Effector memory CD4-positive, alpha-beta T cell (primary cell): ENCODE results near the gene AHNAK.

Experiments
- DNase-seq, 3 donors: peaks; one replicate each; pipeline ENCODE4 v3.0.0-alpha.2; 2020
- H3K27ac ChIP-seq: 2 replicates; pipeline ENCODE4 v1.7.0; 2013; ENCODE audit warnings: mild to moderate bottlenecking, low read length, moderate library complexity; ENCODE audit not compliant: insufficient read depth, poor library complexity, severe bottlenecking
- H3K27me3 ChIP-seq: replicated peaks from 2 replicates; pipeline ENCODE4 v1.7.0; 2013; ENCODE audit warnings: mild to moderate bottlenecking, low read length; ENCODE audit not compliant: insufficient read depth, control insufficient read depth, poor library complexity, severe bottlenecking
- H3K36me3 ChIP-seq: 2 replicates; pipeline ENCODE4 v1.7.0; 2013; ENCODE audit warnings: mild to moderate bottlenecking, low read length, moderate library complexity; ENCODE audit not compliant: control insufficient read depth, insufficient read depth
- H3K4me1 ChIP-seq: 2 replicates; pipeline ENCODE4 v1.7.0; 2013; ENCODE audit warnings: low read length, mild to moderate bottlenecking; ENCODE audit not compliant: control insufficient read depth, insufficient read depth, poor library complexity, severe bottlenecking
- H3K4me3 ChIP-seq: 2 replicates; pipeline ENCODE4 v1.7.0; 2013; ENCODE audit warnings: low read length, low read depth, mild to moderate bottlenecking; ENCODE audit not compliant: insufficient read depth, poor library complexity, severe bottlenecking
- H3K9me3 ChIP-seq: 2 replicates; pipeline ENCODE4 v1.7.0; 2013; ENCODE audit warnings: mild to moderate bottlenecking, low read length, moderate library complexity; ENCODE audit not compliant: control insufficient read depth

Gene AHNAK

DNA sequence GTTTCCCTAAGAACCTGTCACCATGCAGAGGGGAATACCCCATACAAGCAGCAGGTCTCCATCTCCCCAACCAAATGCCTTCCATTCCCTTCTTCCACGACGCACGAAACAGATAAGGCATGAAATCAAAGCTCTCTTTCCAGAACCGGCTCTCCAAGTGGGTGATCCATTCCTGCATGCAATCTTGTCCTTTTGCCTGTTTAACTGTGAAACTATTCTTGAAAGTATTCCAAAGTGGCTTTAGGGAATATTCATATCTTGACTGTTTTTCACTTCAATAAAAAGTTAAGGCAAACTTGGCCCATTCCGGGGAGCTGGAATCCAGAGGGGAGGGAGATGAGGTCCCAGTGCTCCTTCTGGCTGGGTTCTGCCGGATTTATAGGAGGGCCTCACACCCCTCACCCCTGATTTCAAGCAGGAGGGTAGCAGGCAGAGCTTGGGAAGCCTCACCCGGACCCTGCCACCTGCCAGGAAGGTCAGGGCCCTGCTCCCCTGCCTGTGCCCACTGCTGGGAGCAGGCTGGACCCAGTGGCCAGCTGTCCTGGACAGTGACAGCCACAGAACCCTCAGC, 66.9 kb downstream of the AHNAK start:
- no peak overlapping the region for H3K27ac ChIP-seq
- no peak overlapping the region for H3K4me3 ChIP-seq
- no peaks in the 10 kb centered on the region for H3K36me3 ChIP-seq
- H3K4me1 ChIP-seq, result no peaks in the 10 kb centered on the region
- no peaks in the 10 kb centered on the region for H3K9me3 ChIP-seq
- H3K27me3 ChIP-seq, result no peaks in the 10 kb centered on the region
- DNase-seq, result no peak

DNA sequence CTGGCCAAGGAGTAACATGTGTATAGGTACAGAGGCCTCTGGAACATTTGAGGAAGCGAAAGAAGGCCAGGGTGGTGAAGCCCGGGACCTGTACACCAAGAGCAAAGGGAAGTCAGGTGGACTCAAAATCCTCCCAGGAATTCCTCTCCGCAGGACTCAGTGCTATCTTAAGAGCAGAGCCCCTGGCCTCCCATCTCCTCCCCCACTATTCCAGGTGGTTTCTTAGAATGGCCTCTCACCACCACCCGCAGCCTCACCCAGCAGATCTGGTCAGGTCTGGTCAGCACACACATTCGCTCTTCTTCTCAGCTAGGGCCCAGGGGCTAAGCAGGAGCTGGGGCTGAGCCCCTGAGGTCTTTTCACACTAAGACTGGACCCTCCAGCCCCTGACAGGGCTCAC, 68.7 kb downstream of the AHNAK start:
- H3K9me3 ChIP-seq, result no peaks in the 10 kb centered on the region
- H3K36me3 ChIP-seq, result no peaks in the 10 kb centered on the region
- no peak overlapping the region for H3K4me3 ChIP-seq
- no peak overlapping the region for H3K27ac ChIP-seq
- no peaks in the 10 kb centered on the region for H3K27me3 ChIP-seq
- H3K4me1 ChIP-seq, result no peaks in the 10 kb centered on the region
- no peak for DNase-seq

DNA sequence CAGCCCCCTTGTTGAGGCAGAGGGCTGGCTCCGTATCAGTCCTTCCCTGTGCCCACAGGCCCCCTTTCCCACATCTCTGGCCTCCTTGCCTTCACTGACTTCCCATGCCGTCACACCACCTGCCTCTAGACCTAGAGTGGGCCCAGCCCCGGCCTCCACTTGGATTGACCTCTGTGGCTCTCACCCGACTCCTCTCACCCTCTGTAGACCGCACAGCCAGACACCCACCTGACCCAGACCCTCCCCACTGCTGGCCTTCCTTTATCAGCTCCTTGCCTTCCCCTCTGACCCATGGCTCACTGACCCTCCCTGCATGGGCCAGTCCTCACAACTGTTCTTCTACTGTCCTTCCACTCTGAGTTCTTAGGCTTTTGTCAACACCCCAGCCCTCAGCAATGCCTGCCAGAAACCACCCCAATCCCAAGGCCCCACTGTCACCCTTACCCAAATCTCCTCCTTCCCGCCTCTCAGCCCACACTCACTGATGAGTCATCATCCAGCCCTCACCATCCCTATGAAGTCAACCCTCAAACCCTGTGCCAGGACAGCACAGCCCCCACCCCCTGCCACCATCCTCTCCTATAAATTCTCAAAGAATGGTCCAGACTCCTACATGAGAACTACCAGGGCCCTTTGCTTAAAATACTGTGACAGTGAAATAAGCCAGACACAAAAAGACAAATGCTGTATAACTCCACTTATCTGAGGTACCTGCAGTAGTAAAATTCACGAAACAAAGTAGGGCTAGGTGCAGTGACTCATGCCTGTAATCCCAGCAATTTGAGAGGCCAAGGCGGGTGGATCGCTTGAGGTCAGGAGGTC, 74.3 kb downstream of the AHNAK start:
- DNase-seq, result no peak
- H3K27ac ChIP-seq, result no peak overlapping the region

DNA sequence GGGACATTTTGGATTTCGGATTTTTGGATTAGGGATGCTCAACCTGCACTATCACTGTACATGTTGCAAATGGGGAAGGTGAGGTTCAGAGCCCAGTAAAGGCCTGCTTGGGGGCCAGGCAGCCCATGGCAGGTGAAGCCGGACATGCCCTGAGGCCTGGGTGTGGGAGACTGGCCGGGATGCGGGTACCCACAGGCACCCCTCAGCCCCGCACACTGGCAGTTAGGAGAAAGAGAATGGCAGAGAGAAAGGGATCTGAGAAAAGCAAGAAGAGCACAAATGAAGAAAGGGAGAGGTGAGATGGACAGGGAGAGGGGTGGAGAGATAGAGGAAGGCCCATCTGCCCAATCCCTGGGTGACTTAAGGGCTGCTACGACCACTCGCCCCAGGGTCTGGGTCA, 75.0 kb downstream of the AHNAK start:
- H3K4me1 ChIP-seq, result no peaks in the 10 kb centered on the region
- no peak for DNase-seq
- H3K9me3 ChIP-seq, result no peaks in the 10 kb centered on the region
- no peak overlapping the region for H3K27ac ChIP-seq
- H3K36me3 ChIP-seq, result no peaks in the 10 kb centered on the region
- no peak overlapping the region for H3K4me3 ChIP-seq
- H3K27me3 ChIP-seq, result no peaks in the 10 kb centered on the region

More for the DNA sequence above, 74.3 kb downstream of the AHNAK start:
- Histone ChIP-seq H3K9me3 (no peaks in the 10 kb centered on the region), H3K27me3 (no peaks in the 10 kb centered on the region), H3K36me3 (no peaks in the 10 kb centered on the region), H3K4me1 (no peaks in the 10 kb centered on the region), H3K4me3 (no peak overlapping the region)

DNA sequence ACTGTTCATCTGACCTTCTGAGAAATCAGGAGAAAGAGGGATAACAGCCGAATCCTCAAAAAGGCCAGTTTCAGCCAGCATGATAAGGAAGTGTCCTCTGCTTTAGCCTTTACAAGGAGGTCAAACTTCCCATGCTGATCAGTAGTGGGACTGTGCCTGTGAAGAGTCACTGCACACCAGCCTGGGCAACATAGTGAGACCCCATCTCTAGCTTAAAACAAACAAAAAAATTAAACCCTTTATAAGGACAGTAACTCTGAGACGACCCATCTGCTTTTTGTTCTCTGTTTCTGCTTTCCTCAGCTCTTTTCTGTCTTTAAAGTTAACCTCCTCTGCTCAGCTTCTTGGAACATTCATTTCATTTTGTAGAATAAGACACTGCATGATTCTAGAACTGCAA, 78.0 kb downstream of the AHNAK start:
- Histone ChIP-seq H3K27ac (no peak overlapping the region), H3K4me3 (no peak overlapping the region), H3K9me3 (no peaks in the 10 kb centered on the region), H3K27me3 (no peaks in the 10 kb centered on the region), H3K4me1 (no peaks in the 10 kb centered on the region), H3K36me3 (no peaks in the 10 kb centered on the region)
- no peak for DNase-seq

GRCh38 chr11:62466444-62466843, 80.2 kb downstream of the AHNAK start:
- H3K27ac ChIP-seq, result no peak overlapping the region
- H3K27me3 ChIP-seq, result no peaks in the 10 kb centered on the region
- H3K4me3 ChIP-seq, result no peak overlapping the region
- H3K36me3 ChIP-seq, result no peaks in the 10 kb centered on the region
- no peaks in the 10 kb centered on the region for H3K4me1 ChIP-seq
- no peak for DNase-seq
- H3K9me3 ChIP-seq, result no peaks in the 10 kb centered on the region

GRCh38 chr11:62464655-62465054, 82.0 kb downstream of the AHNAK start:
- DNase-seq, result no peak
- no peak overlapping the region for H3K4me3 ChIP-seq

GRCh38 chr11:62463121-62463542, 83.5 kb downstream of the AHNAK start:
- no peaks in the 10 kb centered on the region for H3K36me3 ChIP-seq
- no peaks in the 10 kb centered on the region for H3K4me1 ChIP-seq
- H3K9me3 ChIP-seq, result no peaks in the 10 kb centered on the region

More at GRCh38 chr11:62464655-62465054, 82.0 kb downstream of the AHNAK start:
- no peak overlapping the region for H3K27ac ChIP-seq
- H3K9me3 ChIP-seq, result no peaks in the 10 kb centered on the region
- no peaks in the 10 kb centered on the region for H3K36me3 ChIP-seq
- no peaks in the 10 kb centered on the region for H3K27me3 ChIP-seq
- no peaks in the 10 kb centered on the region for H3K4me1 ChIP-seq

DNA sequence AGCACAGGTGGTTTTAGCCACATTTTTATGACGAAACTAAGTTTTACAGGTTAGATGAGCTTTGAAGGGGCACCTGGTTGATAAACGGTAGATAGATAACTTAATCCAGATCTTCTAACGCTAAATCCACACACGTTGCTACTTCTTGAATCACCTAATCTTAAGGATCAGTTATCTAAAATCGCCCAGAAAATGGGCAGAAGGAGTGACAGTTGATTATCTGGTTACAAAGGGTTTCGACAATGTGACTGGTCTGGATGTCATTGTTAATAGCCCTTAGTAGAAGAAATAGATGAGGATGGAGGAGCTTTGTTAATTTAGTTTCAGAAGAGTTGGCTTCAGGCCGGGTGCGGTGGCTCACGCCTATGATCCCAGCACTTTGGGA, 84.1 kb downstream of the AHNAK start:
- Histone ChIP-seq H3K27ac (no peak overlapping the region), H3K27me3 (no peaks in the 10 kb centered on the region), H3K9me3 (no peaks in the 10 kb centered on the region), H3K36me3 (no peaks in the 10 kb centered on the region), H3K4me3 (no peak overlapping the region), H3K4me1 (no peaks in the 10 kb centered on the region)
- no peak for DNase-seq

More at GRCh38 chr11:62463121-62463542, 83.5 kb downstream of the AHNAK start:
- DNase-seq, result no peak
- no peaks in the 10 kb centered on the region for H3K27me3 ChIP-seq
- H3K27ac ChIP-seq, result no peak overlapping the region
- no peak overlapping the region for H3K4me3 ChIP-seq

DNA sequence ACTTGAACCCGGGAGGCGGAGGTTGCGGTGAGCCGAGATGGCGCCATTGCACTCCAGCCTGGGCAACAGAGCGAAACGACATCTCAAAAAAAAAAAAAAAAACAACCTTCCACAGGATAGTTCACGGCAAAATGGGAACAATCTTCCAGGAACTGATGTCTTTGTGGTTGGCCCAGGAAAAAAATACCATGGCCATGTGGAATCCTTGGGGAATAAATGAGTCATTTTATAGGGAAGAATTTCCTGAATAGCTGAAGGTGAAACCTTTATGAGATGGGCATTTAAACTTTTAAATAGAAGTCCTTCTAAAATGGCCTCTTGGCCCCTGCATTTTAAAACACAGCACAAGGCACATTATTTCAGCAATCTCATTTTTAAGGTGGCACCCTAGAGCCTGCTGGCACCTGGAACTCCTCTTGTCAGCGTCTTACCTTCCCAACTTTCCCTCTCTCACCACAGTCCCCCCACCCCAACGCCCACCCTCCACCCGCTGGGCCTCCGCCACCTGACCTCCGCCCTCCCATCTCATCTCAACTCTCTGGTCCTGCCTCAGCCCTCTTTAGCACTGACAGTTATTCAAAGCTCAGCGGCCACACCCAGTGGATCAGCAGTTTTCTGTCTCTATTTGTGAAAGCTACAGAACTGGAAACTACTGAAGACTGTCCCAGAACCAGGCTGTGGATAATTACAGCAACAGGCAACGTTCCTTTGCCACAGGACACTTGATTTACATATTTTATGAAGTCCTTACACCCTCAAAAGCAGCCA, 84.7 kb downstream of the AHNAK start:
- H3K9me3 ChIP-seq, result no peaks in the 10 kb centered on the region
- H3K4me3 ChIP-seq, result no peak overlapping the region
- H3K27ac ChIP-seq, result no peak overlapping the region
- no peaks in the 10 kb centered on the region for H3K27me3 ChIP-seq
- H3K36me3 ChIP-seq, result no peaks in the 10 kb centered on the region
- no peaks in the 10 kb centered on the region for H3K4me1 ChIP-seq
- DNase-seq, result no peak
